ENCODE data around the gene CTDP1.

CTDP1 gene

GRCh38 chr18:79657342-79657996 is 22.1 kb upstream of the CTDP1 start:
- no peaks in the 10 kb centered on the region for H3K9me3 ChIP-seq (replicated peaks; ENCODE audit: insufficient read depth, low read length)
- no peak overlapping the region for H2AFZ ChIP-seq (ENCODE audit: low read length)
- no peaks in the 10 kb centered on the region for H3K9me2 ChIP-seq (replicated peaks; ENCODE audit: insufficient read depth, low read length)
- no peak for TF ChIP-seq CTCF (IDR thresholded peaks at IDR 0.05; ENCODE audit: low read length)
- TF ChIP-seq EZH2phosphoT487 (IDR thresholded peaks at IDR 0.05; ENCODE audit: low read length), result no peak
- TF ChIP-seq EZH2 (optimal IDR thresholded peaks at IDR 0.05; ENCODE audit: low read depth, low read length), result no peak
- H3K79me2 ChIP-seq (ENCODE audit: low read length), result no peaks in the 10 kb centered on the region
- H3K27ac ChIP-seq (ENCODE audit: low read length), result no peak overlapping the region
- H3K9ac ChIP-seq (ENCODE audit: low read length), result no peak overlapping the region
- H3F3A ChIP-seq (ENCODE audit: insufficient read depth, low read length), result no peaks in the 10 kb centered on the region
- no peaks in the 10 kb centered on the region for H3K36me3 ChIP-seq (replicated peaks; ENCODE audit: insufficient read depth, low read length)
- H3K4me1 ChIP-seq (ENCODE audit: low read length), result no peaks in the 10 kb centered on the region
- no peak for DNase-seq
- no peak overlapping the region for H3K4me3 ChIP-seq (ENCODE audit: low read length)
- no peaks in the 10 kb centered on the region for H4K20me1 ChIP-seq (ENCODE audit: insufficient read depth, low read length)
- peaks cover 10% of the 10 kb centered on the region for H3K27me3 ChIP-seq (replicated peaks; ENCODE audit: insufficient read depth, low read length)
- H3K4me2 ChIP-seq (ENCODE audit: low read depth, low read length), result no peak overlapping the region

- Histone ChIP-seq H3K9me3 (replicated peaks; ENCODE audit: insufficient read depth, low read length) (no peaks in the 10 kb centered on the region), H3K27ac (ENCODE audit: low read length) (no peak overlapping the region), H3K79me2 (ENCODE audit: low read length) (no peaks in the 10 kb centered on the region), H3F3A (ENCODE audit: insufficient read depth, low read length) (no peaks in the 10 kb centered on the region), H3K4me3 (ENCODE audit: low read length) (no peak overlapping the region), H3K4me2 (ENCODE audit: low read depth, low read length) (no peak overlapping the region), H3K27me3 (replicated peaks; ENCODE audit: insufficient read depth, low read length) (peaks cover 10% of the 10 kb centered on the region), H3K9ac (ENCODE audit: low read length) (no peak overlapping the region), H3K9me2 (replicated peaks; ENCODE audit: insufficient read depth, low read length) (no peaks in the 10 kb centered on the region), H4K20me1 (ENCODE audit: insufficient read depth, low read length) (no peaks in the 10 kb centered on the region), H3K36me3 (replicated peaks; ENCODE audit: insufficient read depth, low read length) (no peaks in the 10 kb centered on the region), H2AFZ (ENCODE audit: low read length) (no peak overlapping the region), H3K4me1 (ENCODE audit: low read length) (no peaks in the 10 kb centered on the region)
- TF ChIP-seq CTCF (IDR thresholded peaks at IDR 0.05; ENCODE audit: low read length), result no peak
- TF ChIP-seq EZH2 (optimal IDR thresholded peaks at IDR 0.05; ENCODE audit: low read depth, low read length), result no peak
- TF ChIP-seq EZH2phosphoT487 (IDR thresholded peaks at IDR 0.05; ENCODE audit: low read length), result no peak
- DNase-seq, result no peak
Observed at GRCh38 chr18:79658366-79658765, 21.2 kb upstream of the CTDP1 start.

GRCh38 chr18:79659733-79660132 is 19.9 kb upstream of the CTDP1 start:
- no peak for DNase-seq
- H4K20me1 ChIP-seq (ENCODE audit: insufficient read depth, low read length), result no peaks in the 10 kb centered on the region
- no peaks in the 10 kb centered on the region for H3K79me2 ChIP-seq (ENCODE audit: low read length)
- no peaks in the 10 kb centered on the region for H3K36me3 ChIP-seq (replicated peaks; ENCODE audit: insufficient read depth, low read length)
- H3K27me3 ChIP-seq (replicated peaks; ENCODE audit: insufficient read depth, low read length), result peaks cover 10% of the 10 kb centered on the region
- no peaks in the 10 kb centered on the region for H3K9me2 ChIP-seq (replicated peaks; ENCODE audit: insufficient read depth, low read length)
- no peaks in the 10 kb centered on the region for H3K9me3 ChIP-seq (replicated peaks; ENCODE audit: insufficient read depth, low read length)
- H2AFZ ChIP-seq (ENCODE audit: low read length), result no peak overlapping the region
- no peak for TF ChIP-seq CTCF (IDR thresholded peaks at IDR 0.05; ENCODE audit: low read length)
- TF ChIP-seq EZH2phosphoT487 (IDR thresholded peaks at IDR 0.05; ENCODE audit: low read length), result no peak
- no peak for TF ChIP-seq EZH2 (optimal IDR thresholded peaks at IDR 0.05; ENCODE audit: low read depth, low read length)
- no peak overlapping the region for H3K27ac ChIP-seq (ENCODE audit: low read length)
- no peaks in the 10 kb centered on the region for H3F3A ChIP-seq (ENCODE audit: insufficient read depth, low read length)
- H3K4me2 ChIP-seq (ENCODE audit: low read depth, low read length), result no peak overlapping the region
- H3K4me1 ChIP-seq (ENCODE audit: low read length), result no peaks in the 10 kb centered on the region
- H3K4me3 ChIP-seq (ENCODE audit: low read length), result no peak overlapping the region
- no peak overlapping the region for H3K9ac ChIP-seq (ENCODE audit: low read length)

Measured in MM.1S (cell line).